ENCODE data around the gene TSTD1.

Gene TSTD1

DNA sequence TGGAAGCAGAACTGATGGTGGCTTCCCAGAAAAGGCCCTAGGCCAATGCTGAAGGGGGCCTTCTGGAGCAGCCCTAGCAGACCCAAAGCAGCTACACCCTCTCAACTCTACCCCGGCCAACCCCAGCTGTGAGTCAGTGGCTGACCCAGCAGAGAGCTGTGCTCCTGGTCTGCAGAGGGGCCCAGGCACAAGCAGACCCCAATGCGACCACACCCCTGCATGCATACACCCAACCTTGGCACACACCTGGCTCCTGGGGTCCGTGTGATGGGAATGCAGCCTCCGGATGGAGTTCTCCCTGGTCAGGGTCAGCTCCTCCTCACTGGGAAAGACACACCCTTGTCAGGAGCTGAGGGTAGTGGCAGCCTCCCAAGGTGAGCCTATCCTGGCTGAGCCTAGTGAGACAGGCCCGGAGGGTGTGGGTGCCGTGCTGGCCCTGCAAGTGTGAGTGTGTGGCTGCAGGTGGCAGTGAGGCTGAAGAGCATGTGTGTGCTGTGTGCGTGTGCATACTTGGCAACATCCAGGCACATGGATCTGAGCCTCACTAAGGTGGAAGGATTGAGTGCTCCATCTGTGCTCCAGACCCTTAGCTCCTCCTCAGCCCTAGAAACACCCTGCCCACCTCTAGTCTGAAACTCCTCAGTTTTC is 34.8 kb upstream of the TSTD1 start:
- DNase-seq (ENCODE audit: low spot score), result no peak
- TF ChIP-seq, protein P1, sequence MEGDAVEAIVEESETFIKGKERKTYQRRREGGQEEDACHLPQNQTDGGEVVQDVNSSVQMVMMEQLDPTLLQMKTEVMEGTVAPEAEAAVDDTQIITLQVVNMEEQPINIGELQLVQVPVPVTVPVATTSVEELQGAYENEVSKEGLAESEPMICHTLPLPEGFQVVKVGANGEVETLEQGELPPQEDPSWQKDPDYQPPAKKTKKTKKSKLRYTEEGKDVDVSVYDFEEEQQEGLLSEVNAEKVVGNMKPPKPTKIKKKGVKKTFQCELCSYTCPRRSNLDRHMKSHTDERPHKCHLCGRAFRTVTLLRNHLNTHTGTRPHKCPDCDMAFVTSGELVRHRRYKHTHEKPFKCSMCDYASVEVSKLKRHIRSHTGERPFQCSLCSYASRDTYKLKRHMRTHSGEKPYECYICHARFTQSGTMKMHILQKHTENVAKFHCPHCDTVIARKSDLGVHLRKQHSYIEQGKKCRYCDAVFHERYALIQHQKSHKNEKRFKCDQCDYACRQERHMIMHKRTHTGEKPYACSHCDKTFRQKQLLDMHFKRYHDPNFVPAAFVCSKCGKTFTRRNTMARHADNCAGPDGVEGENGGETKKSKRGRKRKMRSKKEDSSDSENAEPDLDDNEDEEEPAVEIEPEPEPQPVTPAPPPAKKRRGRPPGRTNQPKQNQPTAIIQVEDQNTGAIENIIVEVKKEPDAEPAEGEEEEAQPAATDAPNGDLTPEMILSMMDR (IDR thresholded peaks at IDR 0.05; ENCODE audit: extremely low read depth, missing control alignments), result no peak

DNA sequence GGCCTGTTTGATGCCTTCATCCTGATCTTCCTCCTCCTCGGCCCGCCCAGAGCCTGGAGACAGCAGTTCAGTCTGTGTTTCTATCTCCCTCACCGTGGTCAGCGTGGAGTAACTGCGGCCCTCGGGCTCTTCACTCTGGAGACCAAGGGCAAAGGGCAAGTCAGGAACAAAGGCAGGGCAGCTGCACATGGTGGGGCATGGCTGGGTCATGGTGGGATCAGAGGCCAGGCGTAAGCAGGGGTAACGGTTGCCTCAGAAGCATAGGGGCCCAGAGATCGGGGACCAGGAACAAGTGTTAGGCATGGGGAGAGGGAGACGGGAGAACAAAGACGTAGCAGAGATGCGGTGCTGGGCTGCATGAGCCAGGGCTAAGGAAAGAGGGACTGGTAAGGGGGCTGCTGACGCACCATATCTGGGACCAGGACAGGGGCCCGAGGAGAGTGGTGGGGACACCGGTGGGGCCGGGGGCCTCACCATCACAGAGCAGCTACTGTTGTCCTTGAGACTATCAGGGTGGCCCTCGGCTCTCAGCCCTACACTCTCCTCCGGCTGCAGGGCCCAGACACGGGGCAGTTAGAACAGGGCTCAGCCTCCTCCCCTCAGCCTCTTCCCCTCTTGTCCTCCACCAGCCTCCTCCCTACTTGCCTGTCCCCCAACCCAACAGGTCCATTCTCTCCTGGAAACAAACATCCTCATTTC is 34.1 kb upstream of the TSTD1 start:
- no peak for DNase-seq (ENCODE audit: low spot score)
- TF ChIP-seq, protein P1 (IDR thresholded peaks at IDR 0.05; ENCODE audit: extremely low read depth, missing control alignments), result no peak

DNA sequence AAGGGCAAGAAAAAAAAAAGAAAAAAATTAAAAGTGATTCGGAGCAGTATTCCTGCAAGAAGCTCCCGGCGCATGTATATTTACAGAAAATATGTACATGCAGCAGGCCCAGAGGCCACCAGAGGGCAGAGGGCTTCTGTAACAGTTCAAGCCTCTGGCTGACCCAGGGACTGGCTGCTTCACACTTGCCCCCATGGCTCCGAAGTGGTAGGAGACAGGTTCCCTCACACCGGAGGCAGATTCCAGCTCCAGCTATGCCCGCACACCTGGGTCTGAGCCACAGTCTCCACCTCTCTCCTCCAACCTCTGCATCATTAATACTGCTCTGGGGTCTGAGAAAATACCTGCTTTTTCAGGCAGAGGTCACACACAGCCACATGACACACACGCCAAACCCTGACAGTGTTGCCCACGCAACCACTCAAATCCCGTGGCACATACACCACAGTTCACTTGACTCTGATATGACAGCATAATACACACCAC is 33.2 kb upstream of the TSTD1 start:
- TF ChIP-seq, protein P1 (IDR thresholded peaks at IDR 0.05; ENCODE audit: extremely low read depth, missing control alignments), result peak; percentile 74
- DNase-seq (ENCODE audit: low spot score), result peak; percentile 86

DNA sequence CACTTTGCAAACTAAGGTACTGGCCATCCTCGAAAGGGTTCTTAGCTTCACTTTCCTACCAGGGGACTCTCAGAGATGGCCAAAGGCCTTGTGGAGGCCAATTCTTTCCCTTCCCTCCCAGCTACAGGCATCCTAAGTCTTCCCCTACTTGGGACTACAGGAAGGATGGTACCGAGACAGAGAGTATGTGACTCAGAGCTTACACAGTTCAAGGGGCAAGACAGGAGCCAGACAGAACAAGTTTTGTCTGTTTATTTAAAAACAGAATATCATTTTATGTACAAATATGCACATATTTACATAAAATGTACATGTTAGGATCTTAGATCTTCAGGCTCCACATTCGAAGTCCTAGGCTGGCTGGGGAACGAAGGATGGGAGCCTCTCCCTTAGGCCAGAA is 32.0 kb upstream of the TSTD1 start:
- TF ChIP-seq, protein P1 (IDR thresholded peaks at IDR 0.05; ENCODE audit: extremely low read depth, missing control alignments), result no peak
- DNase-seq (ENCODE audit: low spot score), result no peak

DNA sequence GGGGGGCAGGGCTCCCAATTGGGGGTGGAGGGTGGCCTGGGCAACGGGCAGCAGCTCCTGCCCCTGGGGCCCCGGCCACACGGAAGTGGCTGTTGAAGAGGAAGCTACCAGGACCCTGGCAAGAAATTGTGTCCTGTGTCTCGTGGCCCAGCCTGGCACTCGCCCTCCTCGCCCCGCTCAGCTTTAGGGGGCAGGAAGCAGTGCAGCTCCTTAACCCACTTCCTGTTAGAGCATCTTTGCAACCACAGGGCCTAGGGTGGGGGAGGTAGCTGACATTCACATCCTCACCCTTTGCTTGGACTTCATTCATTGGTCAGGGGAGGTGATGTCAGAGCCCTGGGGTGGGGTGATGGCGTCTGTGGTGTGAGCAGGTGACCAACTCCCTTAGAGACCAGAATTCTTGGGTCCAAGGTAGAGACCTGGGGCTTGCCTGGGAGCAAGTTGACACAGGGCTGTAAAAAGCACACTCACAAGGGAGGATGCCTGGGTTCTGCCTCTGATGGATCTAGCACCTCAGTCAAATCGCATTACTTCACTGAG is 31.0 kb upstream of the TSTD1 start, which contains the start of gene ARHGAP30:
Gene ARHGAP30, minus strand, starts transcription at position 161 of the 540 bp plus-strand sequence. CDS start 267 bp downstream, outside the sequence.
- peak; percentile 95 for DNase-seq (ENCODE audit: low spot score)
- TF ChIP-seq, protein P1 (IDR thresholded peaks at IDR 0.05; ENCODE audit: extremely low read depth, missing control alignments), result no peak

DNA sequence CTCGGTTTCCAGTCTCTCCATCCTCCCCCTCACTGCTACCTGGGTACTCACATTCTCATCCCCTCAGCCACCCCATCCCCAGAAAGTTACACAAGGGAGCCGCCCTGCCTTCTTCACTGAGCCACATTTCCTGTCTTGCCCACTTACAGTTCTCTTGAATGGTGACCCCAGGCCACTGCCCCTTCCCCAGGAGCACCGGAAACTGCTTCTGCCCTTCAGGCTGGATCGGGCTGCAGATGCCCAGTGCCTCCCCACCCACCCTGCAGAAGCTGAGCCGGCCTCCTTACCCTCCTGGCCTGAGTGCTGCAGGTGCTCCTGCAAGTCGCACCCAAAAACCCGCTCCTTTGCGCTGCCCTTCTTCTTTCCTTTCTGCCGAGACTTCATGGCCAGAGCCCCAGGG is 30.5 kb upstream of the TSTD1 start:
- TF ChIP-seq, protein P1 (IDR thresholded peaks at IDR 0.05; ENCODE audit: extremely low read depth, missing control alignments), result no peak
- no peak for DNase-seq (ENCODE audit: low spot score)

Data from GM20000 (cell line).